Gastroesophageal sphincter (tissue), 3 donors: ENCODE measurements around the gene SNRNP40.
"Not testable (repeated sequence)": the region's sequence is repeated elsewhere in the genome, so short reads cannot be mapped to it uniquely, and the experiment has no call there.

ENCODE experiments used
- EP300 ChIP-seq: sonication (generic); formaldehyde crosslinking; IDR thresholded peaks from one replicate; pipeline ENCODE4 v1.6.1; 2017; ENCODE audit warnings: antibody characterized with exemption, mild to moderate bottlenecking
- POLR2A ChIP-seq, 2 donors: fragments of 450-650 bp; IDR thresholded peaks; one replicate each; pipeline ENCODE4 v1.6.1; 2017; ENCODE audit warnings: antibody characterized with exemption in 2 of 2, mild to moderate bottlenecking in 2 of 2, moderate library complexity in 1 of 2
- TF ChIP-seq, protein P1 (sequence below), 4 experiments: fragments of 200-600 bp in 2 of 4; fragments of 450-650 bp in 2 of 4; sonication (generic) in 1 of 4; IDR thresholded peaks; one replicate each; pipeline ENCODE4 v1.5.1; 2017 to 2019; ENCODE audit warnings: antibody characterized with exemption in 4 of 4, mild to moderate bottlenecking in 2 of 4, moderate library complexity in 2 of 4

DNA sequence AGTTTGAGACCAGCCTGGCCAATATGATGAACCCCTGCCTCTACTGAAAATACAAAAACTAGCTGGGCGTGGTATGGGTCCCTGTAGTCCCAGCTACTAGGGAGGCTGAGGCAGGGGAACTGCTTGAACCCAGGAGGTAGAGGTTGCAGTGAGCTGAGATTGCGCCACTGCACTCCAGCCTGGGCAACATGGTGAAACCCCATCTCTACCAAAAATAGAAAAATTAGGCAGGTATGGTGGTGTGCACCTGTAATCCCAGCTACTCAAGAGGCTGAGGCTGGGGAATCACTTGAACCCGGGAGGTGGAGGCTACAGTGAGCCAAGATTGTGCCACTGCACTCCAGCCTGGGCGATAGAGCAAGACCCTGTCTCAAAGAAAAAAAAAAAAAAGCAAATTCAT lies 8.8 kb downstream of the SNRNP40 start:
- TF ChIP-seq, protein P1, sequence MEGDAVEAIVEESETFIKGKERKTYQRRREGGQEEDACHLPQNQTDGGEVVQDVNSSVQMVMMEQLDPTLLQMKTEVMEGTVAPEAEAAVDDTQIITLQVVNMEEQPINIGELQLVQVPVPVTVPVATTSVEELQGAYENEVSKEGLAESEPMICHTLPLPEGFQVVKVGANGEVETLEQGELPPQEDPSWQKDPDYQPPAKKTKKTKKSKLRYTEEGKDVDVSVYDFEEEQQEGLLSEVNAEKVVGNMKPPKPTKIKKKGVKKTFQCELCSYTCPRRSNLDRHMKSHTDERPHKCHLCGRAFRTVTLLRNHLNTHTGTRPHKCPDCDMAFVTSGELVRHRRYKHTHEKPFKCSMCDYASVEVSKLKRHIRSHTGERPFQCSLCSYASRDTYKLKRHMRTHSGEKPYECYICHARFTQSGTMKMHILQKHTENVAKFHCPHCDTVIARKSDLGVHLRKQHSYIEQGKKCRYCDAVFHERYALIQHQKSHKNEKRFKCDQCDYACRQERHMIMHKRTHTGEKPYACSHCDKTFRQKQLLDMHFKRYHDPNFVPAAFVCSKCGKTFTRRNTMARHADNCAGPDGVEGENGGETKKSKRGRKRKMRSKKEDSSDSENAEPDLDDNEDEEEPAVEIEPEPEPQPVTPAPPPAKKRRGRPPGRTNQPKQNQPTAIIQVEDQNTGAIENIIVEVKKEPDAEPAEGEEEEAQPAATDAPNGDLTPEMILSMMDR (IDR thresholded peaks at IDR 0.05): not testable (repeated sequence)
- TF ChIP-seq POLR2A (IDR thresholded peaks at IDR 0.05); EP300: not testable (repeated sequence)
